ENCODE measurements around the gene CYTL1.
"Not testable (repeated sequence)": the region's sequence is repeated elsewhere in the genome, so short reads cannot be mapped to it uniquely, and the experiment has no call there.

Gene CYTL1

GRCh38 chr4:5019274-5019673 is at the start of gene CYTL1:
TSS of gene CYTL1 (minus strand) at chr4:5019458. CDS start at chr4:5019445, 13 bp downstream.
- no peak for DNase-seq

GRCh38 chr4:5067908-5068307 is 48.6 kb upstream of the CYTL1 start:
- DNase-seq = no peak

- DNase-seq = not testable (repeated sequence)
These were observed 47.7 kb upstream of the CYTL1 start for GRCh38 chr4:5066968-5067367.

DNA sequence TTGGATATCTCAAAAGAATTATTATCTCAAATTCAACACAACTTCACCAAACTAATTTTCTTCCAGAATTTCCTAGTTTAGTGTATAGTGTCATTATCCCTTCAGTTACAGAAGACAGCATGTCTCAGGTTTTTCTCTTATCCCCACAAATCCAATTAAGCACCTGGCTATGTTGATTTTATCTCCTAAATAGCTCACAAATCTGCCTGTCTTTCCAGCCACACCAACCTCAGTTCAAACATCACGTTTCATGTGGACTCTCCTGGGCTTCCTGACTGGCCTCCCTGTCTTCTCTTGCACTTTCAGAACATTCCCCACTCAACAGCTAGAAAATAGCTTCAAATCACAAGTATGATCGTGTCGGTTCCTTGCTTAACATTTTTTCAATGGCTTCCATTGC is 46.8 kb upstream of the CYTL1 start:
- DNase-seq = no peak

DNA sequence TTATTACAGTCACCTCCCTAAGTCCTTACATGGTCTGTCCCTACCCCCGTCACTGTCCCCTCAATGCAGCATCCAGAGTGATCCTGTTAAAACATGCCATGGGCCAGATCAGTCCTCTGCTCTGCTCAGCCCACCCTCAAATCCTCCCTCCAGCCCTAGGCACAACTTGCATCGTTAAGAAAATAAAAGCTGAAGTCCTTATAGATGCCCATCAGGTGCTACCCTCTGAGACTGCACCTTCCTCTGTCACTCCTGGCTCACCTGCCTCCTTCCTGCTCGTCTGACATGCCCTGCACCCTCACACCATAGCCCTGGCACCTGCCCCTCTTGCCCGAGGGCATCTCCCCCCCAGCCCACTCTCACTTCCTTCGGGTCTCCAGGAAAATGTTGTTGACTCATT is 36.2 kb upstream of the CYTL1 start:
- no peak for DNase-seq

- no peak for DNase-seq
These were observed 35.3 kb upstream of the CYTL1 start for GRCh38 chr4:5054532-5054931.

DNA sequence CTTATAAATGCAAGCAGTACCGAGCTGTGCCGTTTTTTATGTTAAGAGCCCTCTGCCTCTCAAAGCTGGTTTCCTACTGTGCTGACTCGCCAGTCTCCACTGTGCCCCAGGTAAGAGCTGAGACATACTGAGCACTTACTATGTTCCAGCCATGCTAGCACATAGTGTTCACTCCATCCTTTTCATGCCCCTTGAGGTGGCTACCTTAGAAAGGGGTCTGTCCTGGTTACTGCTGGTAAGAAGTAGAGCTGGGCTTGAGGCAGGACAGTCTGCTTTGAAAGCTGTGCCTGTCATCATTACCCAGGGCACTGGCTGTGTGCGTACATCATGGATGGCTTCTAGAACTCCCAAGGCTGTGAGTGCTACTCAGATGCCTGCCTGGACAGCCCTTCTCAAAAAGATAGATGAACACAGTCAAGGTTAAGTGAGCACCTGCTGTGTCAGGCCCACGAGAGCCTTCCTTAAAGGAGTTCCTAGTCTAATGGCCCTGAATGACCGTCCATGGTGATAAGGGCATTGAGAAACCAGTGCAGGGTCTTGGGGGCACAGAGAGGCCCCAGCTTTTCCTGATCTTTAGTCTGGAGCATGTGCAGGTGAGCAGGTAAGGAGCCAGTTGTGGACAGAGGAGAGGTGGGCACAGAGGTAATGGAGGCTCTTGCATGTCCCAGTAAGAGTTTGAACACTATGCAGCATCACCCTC is 33.6 kb upstream of the CYTL1 start:
- DNase-seq = no peak

DNA sequence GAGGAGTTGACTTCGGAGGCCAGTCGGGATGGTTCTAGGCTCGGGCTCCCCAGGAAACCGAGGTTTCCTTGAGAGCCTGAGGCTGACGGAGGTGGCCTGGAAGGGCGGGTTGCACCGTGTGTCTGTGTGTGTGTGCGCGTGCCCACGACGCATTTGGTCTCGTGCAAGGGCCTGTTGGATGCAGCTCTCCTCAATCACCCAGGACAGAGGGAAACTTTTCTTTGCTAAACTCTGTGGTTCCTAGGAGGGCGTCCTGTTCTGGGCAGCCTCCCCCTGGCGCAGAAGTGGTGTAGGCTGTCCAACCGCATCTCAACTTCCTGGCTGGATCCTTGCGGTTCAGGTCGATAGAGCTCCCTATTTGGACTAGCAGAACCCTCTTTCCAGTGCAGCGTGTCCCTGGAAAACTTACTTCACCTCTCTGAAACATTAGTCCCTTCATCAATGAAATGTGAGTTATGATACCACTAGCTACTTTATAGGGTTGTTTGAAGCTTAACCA is 33.0 kb upstream of the CYTL1 start:
- DNase-seq = no peak

- no peak for DNase-seq
These were observed 32.3 kb upstream of the CYTL1 start, which contains the start of gene STK32B for GRCh38 chr4:5051278-5052203. TSS of gene STK32B (plus strand) at chr4:5051480.

DNA sequence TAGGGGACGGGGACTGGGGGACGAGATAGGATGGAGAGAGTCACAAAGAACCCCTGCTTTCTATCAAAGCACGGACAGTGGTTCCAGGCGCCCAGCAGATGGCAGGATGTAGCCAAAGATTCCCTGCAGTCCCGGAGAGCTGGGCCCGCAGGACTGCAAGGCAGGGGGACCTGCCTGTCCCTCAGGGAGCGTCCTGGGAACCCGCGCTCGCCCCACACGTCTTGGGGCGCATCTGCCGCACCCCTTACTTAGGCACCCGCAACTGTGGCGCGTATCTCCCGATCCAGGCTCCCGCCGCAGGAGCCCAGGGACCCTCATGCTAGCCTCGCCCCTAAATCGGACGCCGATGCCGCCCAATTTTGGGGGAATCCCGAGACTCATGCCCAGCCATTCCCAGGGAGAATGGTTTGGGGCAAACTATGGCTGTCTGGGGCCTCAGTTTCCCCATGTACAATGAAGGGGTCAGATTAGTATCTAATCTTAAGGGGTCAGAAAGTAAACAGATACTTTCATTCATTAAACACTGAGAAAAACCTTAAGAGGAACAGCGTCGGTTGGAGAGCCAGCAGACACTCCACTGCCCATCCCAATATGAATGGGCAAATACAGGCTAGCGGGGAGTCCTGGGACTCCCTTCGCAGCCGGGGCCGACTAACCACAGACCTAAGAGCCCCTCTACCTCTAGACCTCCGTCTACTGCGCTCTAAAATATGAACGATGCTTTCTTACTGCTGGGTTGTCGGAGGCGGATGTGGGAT is 31.4 kb upstream of the CYTL1 start:
- no peak for DNase-seq

GRCh38 chr4:5048721-5049120 is 29.5 kb upstream of the CYTL1 start:
- no peak for DNase-seq

DNA sequence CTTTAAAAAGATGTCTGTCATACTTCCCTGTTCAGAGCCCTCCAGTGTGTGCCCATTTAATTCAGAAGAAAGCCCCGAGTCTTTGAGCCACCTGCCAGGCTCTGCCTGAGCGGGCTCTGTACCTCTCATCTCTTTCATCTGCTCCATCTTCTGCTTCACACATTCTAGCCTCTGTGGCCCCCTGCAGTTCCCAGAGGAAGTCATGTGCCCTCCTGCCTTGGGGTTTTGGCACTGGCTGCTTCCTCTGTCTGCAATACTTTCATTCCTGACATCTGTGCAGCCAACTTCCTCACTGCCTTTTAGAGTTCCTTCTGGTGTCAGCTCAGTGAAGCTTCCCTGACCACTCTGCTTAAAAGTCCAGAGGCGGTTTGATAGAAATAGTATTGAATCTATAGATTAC is 25.8 kb upstream of the CYTL1 start:
- DNase-seq = no peak

GRCh38 chr4:5044341-5044740 is 25.1 kb upstream of the CYTL1 start:
- DNase-seq = no peak

DNA sequence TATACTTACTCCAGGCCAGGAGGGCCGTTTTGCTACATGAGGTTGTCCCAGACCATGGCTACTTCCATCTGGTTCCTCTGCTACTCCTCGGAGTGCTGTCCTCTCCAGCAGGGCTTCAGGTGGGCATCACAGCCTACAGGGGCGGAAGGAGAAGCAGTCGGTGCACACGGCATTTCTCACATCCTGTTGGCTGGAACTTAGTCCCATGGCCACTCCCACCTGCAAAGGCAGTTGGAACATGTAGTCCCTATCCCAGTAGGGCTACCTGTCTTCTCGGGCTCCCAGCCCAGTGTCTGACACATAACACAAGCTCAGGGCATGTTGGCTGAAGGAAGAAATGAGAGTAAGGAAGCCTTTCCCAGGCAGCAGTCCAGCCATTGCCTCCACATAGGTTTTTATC is 24.3 kb upstream of the CYTL1 start:
- no peak for DNase-seq

- DNase-seq = no peak
These were observed 22.4 kb upstream of the CYTL1 start for GRCh38 chr4:5041699-5042098.

GRCh38 chr4:5040856-5041620 is 21.8 kb upstream of the CYTL1 start:
- no peak for DNase-seq

DNA sequence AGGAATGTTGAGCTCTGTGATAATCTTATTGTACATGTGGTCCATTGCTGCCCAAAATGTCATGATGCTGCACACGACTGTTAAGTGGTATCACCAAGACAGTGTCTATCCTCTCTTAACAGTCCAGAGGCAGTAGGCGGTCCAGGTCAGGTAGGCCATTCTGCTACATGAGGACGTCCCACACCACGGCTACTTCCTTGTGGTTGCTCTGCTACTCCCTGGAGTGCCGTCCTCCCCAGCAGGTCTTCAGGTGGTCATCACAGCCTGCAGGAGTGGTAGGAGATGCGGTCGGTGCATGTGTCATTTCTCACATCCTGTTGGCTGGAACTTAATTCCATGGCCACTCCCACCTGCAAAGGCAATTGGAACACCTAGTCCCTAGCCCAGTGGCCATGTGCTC is 20.5 kb upstream of the CYTL1 start:
- no peak for DNase-seq

DNA sequence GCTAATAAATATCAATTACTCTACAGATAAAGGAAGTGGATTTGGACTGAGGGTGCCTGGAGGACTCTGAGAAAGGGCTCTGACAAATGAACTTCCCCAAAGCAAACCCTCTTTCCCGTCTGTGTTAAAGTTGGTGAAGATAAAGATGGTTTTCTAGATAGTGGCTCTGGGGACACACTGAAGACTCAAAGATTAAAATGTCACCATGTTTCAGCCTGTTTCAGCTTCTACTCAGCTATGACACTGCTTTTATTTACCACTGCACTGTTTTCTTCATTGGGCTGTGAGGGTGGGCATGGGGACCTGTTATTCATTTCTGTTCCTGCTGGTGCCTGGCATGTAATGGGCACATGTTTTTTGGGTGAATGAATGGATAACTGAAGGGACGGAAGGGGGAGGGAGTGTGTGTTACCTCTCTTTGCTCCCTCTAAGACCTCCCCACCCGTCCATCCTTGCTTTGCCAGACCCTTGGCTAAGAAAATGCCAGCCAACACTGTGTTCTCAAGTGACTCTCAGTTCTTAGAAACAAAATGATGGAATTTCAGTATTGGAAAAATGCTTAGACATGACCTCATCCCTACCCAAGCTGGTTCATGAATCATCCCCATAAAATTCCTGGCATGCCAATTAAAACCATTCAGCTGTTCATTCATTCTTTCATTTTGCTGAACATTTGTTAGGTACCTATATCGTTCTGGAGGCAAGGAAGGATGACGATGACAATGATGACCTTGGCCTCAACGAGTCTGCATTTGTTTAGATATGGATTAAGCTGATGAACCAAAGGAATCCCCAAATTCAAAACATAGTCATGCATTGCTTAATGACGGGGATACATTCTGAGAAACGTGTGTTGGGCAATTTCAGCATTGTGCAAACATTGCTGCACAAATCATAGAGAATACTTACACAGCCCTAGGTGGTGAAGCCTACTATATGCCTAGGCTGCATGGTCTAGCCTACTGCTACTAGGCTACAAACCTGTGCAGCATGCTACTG is 18.6 kb upstream of the CYTL1 start:
- DNase-seq = no peak

DNA sequence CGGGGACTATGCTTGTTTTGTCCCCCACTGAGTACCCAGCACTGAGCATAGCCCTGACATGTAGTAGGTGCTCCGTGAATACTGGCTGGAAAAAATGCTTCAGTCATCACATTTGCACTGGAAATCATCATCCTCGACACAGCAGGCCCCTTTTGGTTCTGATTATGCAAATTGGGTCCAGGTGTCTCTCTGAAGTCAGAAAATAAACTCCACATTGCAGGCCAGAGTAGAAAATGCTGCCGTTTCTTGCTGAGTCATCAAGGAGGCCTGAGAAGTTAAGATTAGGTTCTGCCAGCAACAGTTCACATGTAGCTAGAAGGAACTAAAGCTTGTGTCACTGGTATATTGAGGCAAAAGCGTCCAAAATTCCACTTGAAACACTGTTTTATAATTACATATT is 17.0 kb upstream of the CYTL1 start:
- DNase-seq = no peak

DNA sequence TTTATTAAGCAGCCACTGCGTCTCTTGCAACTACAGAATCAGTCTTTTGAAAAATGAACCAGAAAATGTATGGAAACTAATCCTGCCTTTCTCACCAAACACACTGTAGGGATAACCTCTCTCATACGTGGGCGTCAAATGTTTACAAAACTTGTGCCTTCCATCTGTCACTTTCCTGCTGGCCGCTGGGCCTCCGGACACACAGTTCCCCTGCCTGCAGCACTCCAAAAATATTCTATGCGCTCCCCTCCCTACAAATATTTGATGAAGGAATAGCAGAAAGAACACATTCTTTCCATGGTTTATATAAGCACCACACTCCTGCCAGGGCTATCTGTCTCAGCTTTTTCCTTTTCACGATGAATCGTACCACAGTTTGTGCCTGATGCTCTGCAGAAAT is 14.9 kb upstream of the CYTL1 start:
- no peak for DNase-seq

- DNase-seq = no peak
These were observed 14.1 kb upstream of the CYTL1 start for GRCh38 chr4:5033281-5033841.
